ENCODE data around the gene CCDC191. TPM values are rescaled to one million over a fixed set of nuclear protein-coding genes. Genes with fewer than 3 reads are reported as not detected.

The CCDC191 gene
- total and polyA plus RNA-seq, 2 donors (not counting 1 experiment from before 2014, with no cell fraction given) = 1.7 to 3.3 TPM

- no peaks in the 10 kb centered on the region for H3K27me3 ChIP-seq (ENCODE audit: control insufficient read depth, insufficient read depth, low read length)
- H3K9me3 ChIP-seq (ENCODE audit: control insufficient read depth, insufficient read depth, low read depth, low read length) = no peaks in the 10 kb centered on the region
- H3K79me2 ChIP-seq (ENCODE audit: control insufficient read depth, insufficient read depth, low read length) = no peaks in the 10 kb centered on the region
- H3K4me2 ChIP-seq (ENCODE audit: extremely low read depth, insufficient read depth, low read length) = no peak overlapping the region
- no peak overlapping the region for H3K4me3 ChIP-seq (replicated peaks in 1 of 4; ENCODE audit: control extremely low read depth in 1 of 4, insufficient read depth in 1 of 4, low read depth in 3 of 4, low read length in 4 of 4)
- H2AFZ ChIP-seq (ENCODE audit: low read length) = no peak overlapping the region
- TF ChIP-seq CTCF (conservative IDR thresholded peaks at IDR 0.05 in 1 of 2, IDR thresholded peaks at IDR 0.05 in 1 of 2; ENCODE audit: low read depth in 1 of 2, low read length in 2 of 2) = no peak
- no peak for TF ChIP-seq EZH2 (IDR thresholded peaks at IDR 0.05; ENCODE audit: low read length, missing control alignments)
- H3K4me1 ChIP-seq (ENCODE audit: control insufficient read depth, extremely low read depth, insufficient read depth, low read length) = peaks cover 3% of the 10 kb centered on the region
- no peaks in the 10 kb centered on the region for H4K20me1 ChIP-seq (ENCODE audit: control insufficient read depth, extremely low read depth, insufficient read depth, low read length)
- H3K9ac ChIP-seq (ENCODE audit: insufficient read depth, low read length) = no peak overlapping the region
- no peak overlapping the region for H3K27ac ChIP-seq (ENCODE audit: insufficient read depth, low read length)
- peak in 1 of 2 donors; percentile 35 for DNase-seq (ENCODE audit: low read depth in 2 of 2)
- peaks cover 4% of the 10 kb centered on the region for H3K36me3 ChIP-seq (ENCODE audit: control insufficient read depth, insufficient read depth, low read length)
Observed at GRCh38 chr3:114081037-114081436, 24.7 kb upstream of the CCDC191 start.

- TF ChIP-seq EZH2 (IDR thresholded peaks at IDR 0.05; ENCODE audit: low read length, missing control alignments) (no peak), CTCF (conservative IDR thresholded peaks at IDR 0.05 in 1 of 2, IDR thresholded peaks at IDR 0.05 in 1 of 2; ENCODE audit: low read depth in 1 of 2, low read length in 2 of 2) (no peak)
- Histone ChIP-seq H3K9me3 (ENCODE audit: control insufficient read depth, insufficient read depth, low read depth, low read length) (no peaks in the 10 kb centered on the region), H3K79me2 (ENCODE audit: control insufficient read depth, insufficient read depth, low read length) (no peaks in the 10 kb centered on the region), H3K36me3 (ENCODE audit: control insufficient read depth, insufficient read depth, low read length) (peaks cover 4% of the 10 kb centered on the region), H3K27ac (ENCODE audit: insufficient read depth, low read length) (no peak overlapping the region), H3K4me2 (ENCODE audit: extremely low read depth, insufficient read depth, low read length) (peak overlapping the region; percentile 4), H3K27me3 (ENCODE audit: control insufficient read depth, insufficient read depth, low read length) (no peaks in the 10 kb centered on the region), H3K4me3 (replicated peaks in 1 of 4; ENCODE audit: control extremely low read depth in 1 of 4, insufficient read depth in 1 of 4, low read depth in 3 of 4, low read length in 4 of 4) (no peak overlapping the region), H3K9ac (ENCODE audit: insufficient read depth, low read length) (no peak overlapping the region), H4K20me1 (ENCODE audit: control insufficient read depth, extremely low read depth, insufficient read depth, low read length) (no peaks in the 10 kb centered on the region), H3K4me1 (ENCODE audit: control insufficient read depth, extremely low read depth, insufficient read depth, low read length) (peaks cover 3% of the 10 kb centered on the region), H2AFZ (ENCODE audit: low read length) (no peak overlapping the region)
- DNase-seq (ENCODE audit: low read depth in 2 of 2) = no peak
Observed at GRCh38 chr3:114080201-114080600, 23.9 kb upstream of the CCDC191 start.

GRCh38 chr3:114079761-114080160 is 23.4 kb upstream of the CCDC191 start:
- H3K9ac ChIP-seq (ENCODE audit: insufficient read depth, low read length) = no peak overlapping the region
- H3K27me3 ChIP-seq (ENCODE audit: control insufficient read depth, insufficient read depth, low read length) = no peaks in the 10 kb centered on the region
- no peaks in the 10 kb centered on the region for H4K20me1 ChIP-seq (ENCODE audit: control insufficient read depth, extremely low read depth, insufficient read depth, low read length)
- peaks cover 4% of the 10 kb centered on the region for H3K36me3 ChIP-seq (ENCODE audit: control insufficient read depth, insufficient read depth, low read length)
- peak; percentile 6 to 40 for DNase-seq (ENCODE audit: low read depth in 2 of 2)
- no peaks in the 10 kb centered on the region for H3K9me3 ChIP-seq (ENCODE audit: control insufficient read depth, insufficient read depth, low read depth, low read length)
- H3K4me1 ChIP-seq (ENCODE audit: control insufficient read depth, extremely low read depth, insufficient read depth, low read length) = peaks cover 3% of the 10 kb centered on the region
- H3K4me3 ChIP-seq (replicated peaks in 1 of 4; ENCODE audit: control extremely low read depth in 1 of 4, insufficient read depth in 1 of 4, low read depth in 3 of 4, low read length in 4 of 4) = no peak overlapping the region
- peak overlapping the region; percentile 32 for H3K27ac ChIP-seq (ENCODE audit: insufficient read depth, low read length)
- TF ChIP-seq CTCF (conservative IDR thresholded peaks at IDR 0.05 in 1 of 2, IDR thresholded peaks at IDR 0.05 in 1 of 2; ENCODE audit: low read depth in 1 of 2, low read length in 2 of 2) (no peak), EZH2 (IDR thresholded peaks at IDR 0.05; ENCODE audit: low read length, missing control alignments) (no peak)
- H2AFZ ChIP-seq (ENCODE audit: low read length) = no peak overlapping the region
- peak overlapping the region; percentile 60 for H3K4me2 ChIP-seq (ENCODE audit: extremely low read depth, insufficient read depth, low read length)
- H3K79me2 ChIP-seq (ENCODE audit: control insufficient read depth, insufficient read depth, low read length) = no peaks in the 10 kb centered on the region
